Stimulated activated CD8-positive, alpha-beta memory T cell treated with anti-CD3 and anti-CD28 coated beads, Interleukin-15, amount 100 ng/mL, for 48 hours (primary cell): Measurements from ENCODE around the gene MYO10.

Experiments
- DNase-seq, 2 donors: peaks; one replicate each; pipeline ENCODE4 v3.0.0-alpha.2; 2020; ENCODE audit warnings: low read depth in 2 of 2

Gene MYO10

DNA sequence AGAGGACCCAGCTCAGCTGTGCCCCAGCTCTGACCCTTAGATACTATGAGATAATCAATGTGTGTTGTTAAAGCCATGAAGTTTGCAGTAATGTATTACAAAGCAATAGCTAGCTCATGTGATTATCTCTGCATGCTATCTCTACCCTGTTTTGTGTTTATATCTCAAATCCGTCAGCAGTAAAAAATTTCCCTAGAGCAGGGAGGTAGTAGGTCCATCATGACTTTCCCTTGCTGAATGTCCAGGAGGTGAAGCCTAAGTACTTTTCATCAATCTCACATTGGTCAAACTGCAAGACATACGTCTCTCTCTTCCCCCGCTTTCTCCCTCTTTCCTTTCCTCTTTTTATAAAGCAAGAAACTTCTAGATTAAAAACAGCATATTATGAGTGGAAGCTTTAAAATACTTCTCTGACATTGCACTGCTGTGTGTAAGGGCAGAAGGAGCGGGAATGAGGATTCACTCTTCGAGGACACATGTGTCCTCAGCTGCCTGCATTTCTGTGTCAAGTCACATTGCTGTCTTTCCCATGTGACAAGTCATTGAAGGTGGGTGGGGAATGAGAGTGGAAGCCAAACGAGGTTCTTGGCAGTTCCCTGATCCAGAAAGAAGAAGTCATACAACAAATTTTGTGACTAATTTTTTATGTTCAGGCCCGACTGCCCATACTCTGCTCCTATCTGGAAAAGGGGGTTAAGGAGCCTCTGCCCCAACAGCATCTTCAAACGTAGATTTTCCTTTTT, 226.2 kb downstream of the MYO10 start:
- no peak for DNase-seq

DNA sequence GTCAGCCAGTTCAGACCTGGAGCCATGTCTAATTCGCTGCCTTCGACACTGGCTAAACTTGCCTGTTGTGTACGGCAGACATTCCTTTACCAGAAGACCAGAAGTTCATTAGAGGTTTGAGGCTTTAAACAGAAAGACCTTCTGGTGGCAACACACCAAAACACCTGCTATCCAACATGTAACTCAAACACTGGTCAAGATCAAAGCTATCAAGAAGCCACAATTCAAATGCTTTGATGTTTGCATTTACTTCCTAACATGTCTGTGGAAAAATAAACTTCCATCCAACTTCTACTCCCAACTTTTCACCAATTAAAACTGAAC, 228.3 kb downstream of the MYO10 start:
- no peak for DNase-seq

DNA sequence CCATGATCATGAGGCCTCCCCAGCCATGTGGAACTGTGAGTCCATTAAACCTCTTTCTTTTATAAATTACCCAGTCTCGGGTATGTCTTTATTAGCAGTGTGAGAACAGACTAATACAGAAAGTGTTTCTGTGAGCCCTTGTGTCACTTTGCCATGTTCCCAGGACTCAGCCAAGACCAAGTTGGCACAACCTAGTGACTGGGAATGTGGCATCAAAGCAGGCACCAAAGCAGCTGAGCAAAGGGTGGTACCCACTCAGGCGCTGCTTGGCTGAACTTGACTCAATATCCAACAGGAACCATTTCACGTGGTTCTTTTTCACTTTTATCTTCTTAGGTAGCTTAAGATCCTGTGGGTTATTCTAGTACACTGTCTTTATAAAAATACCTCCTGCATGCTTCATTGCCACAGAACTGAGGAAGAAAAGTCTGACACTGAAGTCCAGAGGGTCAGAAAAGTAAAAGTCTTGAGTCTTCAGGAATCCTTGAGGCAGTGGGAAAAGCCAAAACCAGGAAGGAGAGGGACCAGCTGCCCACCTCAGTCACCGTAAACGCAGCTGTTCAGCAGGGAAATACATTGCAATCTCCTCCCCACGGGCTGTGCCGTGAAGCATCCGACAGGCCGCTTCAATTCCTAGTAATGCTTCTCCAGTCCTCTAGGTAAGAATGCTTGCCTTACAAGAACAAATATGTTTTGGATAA, 228.8 kb downstream of the MYO10 start:
- no peak for DNase-seq

DNA sequence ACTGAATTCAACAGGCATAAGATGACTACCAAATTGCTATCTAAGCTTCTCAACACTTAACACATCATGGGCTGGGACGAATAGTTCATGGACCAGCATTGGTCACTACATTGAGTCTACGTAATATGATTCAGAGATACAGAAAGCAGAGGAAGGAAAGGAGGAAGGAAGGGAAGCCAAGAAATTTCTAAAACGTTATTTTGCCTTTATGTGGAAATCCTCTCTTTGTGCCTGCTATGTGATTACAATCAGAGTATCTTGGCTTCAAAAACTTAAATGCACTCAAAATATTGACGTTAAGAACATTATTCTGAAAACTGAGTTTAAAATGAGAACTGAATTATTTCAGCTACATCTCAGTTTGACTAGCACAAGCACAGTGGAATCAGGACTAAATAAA, 231.1 kb downstream of the MYO10 start:
- no peak for DNase-seq

DNA sequence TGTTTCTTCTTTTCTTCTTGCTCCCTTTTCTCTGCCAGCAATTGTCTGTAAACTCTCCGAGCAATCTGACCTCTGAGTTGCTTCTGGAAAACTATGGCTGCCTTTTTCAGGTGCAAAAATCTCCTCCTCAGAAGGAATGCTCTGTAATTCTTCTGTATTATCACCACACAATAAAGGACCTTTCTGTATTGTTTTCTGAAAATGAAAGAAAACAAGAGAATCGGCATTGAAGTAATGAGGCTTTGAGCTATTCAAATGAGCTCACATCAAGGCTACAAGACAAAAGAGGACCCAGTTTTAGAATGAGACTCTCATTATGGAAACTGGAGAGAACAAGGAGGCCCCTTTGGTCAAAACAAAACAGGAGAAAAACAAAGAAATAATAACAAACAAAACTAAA, 233.1 kb downstream of the MYO10 start:
- DNase-seq, result no peak

DNA sequence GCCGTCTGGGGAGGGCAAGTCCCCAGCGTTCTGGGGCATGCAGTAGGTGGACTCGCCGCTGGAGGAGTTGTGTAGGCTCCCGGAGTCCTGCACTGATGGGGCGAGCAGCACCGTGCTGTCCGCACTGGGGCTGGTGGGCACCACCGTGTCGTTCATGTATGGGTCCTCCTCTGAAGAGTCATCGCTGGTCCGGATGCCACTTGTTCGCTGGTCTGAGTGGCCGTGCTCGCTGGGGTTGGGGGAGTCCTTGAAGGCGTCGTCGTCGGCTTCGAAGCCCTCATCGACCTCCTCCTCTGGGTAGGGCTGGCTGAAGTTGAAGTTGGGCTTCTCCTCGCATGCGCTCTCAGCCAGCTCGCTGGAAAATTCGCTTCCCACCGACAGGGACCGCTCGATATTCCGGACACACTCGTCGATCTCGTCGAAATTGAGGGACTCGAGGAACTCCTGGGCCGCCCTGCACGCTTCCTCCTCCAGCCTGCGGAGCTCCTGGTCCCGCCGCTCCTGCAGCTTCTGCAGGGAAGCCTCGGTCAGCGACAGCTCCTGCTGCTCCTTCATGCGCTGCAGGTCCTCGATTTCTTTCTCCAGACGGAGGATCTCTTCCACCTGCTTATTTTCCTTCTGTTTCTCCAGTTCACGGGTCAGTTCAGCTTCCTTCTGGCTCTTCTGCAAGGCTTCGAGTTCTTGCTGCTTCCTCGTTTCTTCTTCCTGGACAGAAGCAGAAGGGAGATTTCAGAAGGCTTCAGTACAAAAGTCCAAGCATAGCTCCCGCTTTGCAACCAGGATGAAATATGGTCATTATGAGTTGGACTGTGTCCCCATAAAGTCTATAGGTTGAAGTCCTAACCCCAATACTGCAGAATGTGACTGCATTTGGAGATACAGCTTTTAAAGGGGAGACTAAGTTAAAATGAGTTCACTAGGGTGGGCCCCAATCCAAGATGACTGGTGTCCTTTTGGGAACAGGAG, 234.7 kb downstream of the MYO10 start:
- DNase-seq, result no peak

DNA sequence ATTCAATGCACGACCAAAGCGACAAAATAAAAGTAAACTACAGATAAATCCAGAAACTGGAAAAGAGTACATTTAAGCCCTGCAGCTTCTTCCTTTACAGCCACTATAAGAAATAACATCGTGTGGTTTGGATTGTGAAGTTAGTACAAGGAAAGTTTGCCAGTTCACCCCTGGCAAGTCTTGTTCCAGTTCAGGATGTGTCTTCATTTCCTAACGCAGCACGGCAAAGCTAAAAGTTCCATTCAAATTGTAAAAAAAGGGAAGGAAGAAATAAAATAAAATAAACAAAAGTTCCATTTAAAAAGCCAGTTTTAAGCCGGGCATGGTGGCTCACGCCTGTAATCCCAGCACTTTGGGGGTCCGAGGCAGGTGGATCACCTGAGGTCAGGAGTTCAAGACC, 236.0 kb downstream of the MYO10 start:
- DNase-seq, result no peak

DNA sequence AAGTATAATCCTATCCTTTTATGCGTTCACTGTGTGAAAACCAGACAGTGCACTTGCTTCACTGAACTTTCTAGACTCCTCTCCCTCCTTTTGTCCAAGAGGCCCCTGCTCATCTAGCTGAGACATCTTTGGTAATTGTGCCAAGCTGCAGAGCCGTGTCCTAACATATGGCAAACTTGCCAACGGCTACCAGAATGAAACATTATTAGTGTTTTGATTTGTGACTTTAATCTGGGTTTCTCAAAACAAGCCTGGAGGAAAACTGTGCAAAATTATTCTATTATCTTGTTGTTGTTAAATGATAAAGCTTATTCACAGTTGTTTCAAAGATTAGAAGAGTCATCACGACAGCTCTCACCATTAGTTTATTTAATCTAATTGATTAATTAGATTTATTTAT, 240.3 kb downstream of the MYO10 start:
- DNase-seq, result no peak

DNA sequence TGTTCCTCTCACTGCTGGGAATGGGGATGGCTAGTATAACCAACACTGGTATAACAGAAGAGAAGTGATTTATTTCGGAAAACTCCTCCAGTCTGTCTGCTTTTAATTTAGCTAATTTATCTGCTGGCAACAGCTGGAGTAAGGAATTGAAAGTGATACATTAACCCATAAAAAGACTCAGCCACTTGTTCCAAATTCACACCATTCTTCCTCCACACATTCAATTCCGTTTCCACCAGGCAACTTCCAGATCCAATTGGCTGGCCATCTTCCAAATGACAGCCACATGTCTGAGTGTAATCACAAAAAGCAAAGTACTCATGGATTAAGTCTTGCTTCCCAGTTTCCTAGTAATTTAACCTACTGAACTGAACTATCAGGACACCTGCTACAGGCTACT, 242.2 kb downstream of the MYO10 start:
- no peak for DNase-seq

DNA sequence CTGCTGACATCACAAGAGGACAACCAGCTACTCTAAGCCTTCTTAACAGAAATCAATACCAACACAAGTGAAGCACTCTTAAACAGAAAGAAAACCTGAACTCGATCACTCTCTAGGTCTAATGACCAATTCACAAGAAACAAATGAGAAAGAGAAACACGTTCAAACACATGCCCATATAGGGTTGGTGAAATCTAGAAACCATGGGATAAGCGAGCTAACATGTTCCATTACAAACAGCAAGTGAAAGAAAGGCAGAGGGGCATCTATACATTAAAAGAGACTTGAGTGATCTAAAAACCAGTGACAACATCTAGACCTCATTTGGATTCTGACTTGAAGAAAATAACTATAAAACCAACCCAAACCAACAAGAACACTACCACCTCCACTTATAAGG, 244.4 kb downstream of the MYO10 start:
- DNase-seq, result no peak

DNA sequence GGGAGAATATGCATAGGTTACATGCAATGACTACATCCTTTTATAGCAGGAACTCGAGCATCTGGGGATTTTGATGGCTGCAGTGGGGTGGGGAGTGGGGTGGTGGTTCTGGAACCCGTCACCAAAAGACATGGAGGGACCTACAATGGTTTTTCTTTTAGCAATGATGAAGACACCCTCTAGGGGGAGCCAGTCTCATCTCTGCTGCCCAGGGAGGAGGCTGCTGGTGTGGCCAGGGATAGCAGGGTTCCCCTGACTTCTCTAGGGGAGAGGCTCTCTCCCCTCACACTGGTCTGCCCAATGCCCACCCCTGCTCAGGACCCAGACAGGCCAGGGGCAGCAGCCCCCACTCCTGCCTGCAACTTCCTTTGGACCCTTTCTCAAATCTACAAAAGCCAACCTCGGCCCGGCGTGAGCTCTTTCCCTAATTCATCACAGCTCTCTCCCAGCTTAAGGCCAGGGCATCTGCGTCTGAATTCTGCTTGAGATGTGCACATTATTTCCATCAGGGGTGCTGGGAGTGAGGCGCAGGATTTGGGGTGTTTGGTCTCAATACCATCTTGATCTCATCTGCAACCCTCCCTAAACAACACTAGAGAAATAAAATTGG, 245.7 kb downstream of the MYO10 start:
- DNase-seq, result no peak

DNA sequence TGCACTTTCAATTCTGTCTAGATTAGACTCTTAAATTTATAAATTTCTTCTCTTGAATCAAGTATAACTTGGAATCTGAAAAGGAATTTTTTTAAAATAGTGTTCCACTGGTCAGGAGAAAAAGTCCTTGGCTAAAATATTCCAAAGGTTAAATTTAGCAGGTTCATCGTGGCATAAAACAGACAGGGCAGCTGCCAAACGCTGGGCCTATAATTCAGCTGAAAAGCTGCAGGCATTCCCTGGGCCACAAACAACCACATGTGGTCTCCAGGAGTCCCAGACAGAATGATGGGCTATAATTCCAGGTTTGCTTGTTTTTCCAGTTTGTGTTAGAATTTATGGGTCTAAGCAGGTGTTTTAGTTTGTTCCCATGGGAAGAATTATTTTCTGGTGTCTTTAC, 248.2 kb downstream of the MYO10 start:
- no peak for DNase-seq

DNA sequence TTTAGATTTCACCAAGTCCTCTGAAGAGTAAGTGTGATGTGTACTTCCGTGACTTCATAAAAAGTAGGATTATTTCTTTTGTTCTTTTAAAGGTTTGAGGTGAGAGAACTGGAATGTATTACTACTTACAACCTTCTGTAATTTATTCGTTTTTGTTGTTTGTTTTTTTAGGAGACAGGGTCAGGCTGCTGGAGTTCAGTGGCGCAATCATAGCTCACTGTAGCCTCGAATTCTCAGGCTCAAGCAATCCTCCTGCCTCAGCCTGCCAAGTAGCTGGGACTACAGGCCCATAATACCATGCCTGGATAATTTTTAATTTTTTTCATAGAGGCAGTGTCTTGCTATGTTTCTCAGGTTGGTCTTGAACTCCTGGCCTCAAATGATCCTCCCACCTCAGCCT, 251.0 kb downstream of the MYO10 start:
- no peak for DNase-seq

DNA sequence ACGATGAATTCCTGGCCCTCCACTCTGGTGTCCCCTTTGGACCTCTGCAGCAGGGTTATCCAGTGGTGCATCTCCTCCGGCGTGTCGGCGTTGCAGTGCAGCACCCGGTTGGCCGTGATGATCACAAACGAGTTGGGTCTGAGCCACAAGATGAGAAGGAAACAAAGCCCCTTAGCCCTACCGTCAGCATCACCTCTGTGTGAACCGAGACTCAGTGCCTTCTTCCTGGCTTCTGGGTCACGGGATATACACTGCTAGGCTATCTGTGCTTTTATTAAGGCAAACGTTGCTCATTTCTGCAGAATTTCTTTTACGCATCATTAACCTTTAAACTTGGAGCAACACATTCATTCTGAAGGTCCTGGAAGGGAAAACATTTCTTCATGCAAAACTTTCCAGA, 254.2 kb downstream of the MYO10 start:
- no peak for DNase-seq

DNA sequence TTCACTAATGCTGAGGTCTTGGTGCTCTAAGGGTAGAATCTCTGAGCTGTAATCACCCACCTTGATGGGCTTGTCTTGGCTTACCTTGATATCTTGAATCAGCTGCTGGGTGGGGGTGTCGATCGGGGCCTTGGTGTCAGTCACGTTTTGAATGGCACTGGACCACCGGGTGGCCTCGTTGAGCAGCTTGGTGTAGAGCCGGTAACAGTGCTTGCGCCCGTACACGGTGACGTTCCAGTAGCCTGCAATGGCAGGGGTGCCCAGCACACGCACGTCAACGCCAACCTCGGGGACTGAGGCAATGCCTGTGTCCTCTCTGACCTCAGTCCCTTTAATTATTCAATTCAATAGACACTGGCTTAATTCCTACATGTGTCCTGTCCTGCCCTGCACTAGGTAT, 256.2 kb downstream of the MYO10 start:
- DNase-seq, result no peak

DNA sequence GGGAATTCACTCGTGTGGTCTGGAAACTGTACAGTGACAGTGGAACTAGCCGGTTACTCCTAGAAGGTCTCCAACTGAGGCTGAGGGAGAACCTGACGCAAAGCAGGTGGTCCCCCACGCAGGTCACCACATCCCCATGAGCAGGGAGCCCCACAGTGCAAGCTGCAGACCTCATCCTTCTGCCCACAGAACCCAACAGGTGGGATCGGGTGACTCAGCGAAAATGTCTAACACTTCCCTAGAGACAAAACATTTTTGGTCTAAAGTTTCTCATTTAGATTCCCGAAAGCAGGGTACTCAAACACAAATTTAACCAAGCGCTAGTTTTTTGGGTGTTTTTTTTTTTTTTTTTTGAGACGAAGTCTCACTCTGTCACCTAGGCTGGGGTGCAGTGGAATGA, 256.9 kb downstream of the MYO10 start:
- DNase-seq, result no peak

DNA sequence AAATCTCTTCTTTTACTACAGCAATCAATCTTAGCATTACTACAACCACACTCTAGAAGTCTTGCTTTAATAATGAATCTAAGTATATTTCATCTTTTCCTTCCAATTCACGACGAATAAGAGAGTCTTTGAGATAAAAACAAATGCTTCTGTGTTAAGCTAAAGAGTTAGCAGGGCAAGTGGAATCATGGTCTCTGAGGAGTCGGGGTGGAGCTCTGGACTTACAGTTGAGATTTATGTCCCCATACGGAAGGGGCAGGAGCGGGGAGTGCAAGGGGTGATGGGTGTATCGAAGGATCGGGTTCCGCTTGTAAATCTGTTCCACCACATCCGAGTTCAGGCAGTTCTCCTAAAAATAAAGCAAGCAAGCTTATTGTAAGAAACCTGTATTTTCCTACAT, 260.3 kb downstream of the MYO10 start:
- DNase-seq, result no peak

DNA sequence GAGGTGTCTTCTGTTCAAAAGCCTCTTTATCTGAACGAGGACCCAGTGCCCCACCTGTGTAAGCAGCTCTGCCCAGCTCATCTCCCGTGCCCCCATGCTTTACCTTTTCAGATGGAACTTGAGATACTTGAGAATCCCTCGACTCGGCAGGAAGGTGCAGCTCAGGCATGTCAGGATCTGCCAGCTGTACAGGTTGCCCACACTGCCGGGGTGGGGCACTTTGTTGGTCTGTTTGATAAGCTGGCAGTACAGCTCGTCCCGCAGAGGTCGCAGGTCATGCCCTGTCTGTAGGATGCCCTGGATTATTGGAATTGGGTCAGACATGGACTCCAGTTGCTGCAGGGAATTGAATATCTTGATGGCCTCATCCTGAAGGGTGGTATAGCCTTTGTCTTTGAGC, 261.3 kb downstream of the MYO10 start:
- no peak for DNase-seq

DNA sequence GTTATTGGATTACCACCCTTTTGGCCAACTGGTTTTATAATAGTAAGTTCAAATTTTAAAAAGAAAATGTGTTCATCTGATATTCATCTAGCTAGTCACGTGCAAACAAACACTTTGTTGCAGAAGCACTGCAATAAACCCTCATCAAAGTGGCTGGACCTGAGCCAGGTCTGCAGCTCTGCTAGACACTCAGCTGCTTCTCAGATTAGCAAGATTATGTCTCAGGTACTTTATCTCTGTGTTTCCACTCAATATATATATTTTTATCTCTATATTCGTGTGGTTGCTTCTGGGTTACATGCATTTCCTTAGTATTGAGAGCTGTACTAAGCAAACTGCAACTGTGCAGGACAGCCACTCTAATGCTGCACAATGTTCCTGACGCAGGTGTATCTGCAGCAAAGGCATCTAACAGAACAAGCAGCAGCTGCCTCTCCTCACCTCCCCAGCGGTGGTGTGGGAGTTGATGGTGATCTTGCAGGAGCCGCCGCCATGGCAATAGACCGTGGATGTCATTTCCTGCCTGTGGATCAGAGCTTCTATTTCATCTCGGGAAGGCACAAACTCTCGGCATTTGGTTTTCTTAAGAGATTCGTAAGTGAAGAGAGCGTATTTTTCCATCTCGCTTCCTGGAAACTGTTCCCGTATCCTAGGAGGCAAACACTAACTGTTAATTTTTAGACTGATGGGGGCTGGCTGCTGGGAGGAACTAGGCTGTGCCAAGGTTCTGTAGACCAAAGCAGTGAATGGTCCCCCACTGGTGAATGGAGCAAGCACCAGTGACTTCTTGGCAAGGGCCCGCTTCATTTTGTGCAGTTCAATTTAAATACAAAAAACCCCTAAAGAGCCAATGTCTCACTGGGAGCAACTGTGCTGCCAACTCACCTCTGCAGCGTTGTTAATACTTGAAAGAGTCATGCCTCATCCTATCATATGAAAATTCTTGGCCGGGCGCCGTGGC, 262.6 kb downstream of the MYO10 start:
- DNase-seq, result no peak

DNA sequence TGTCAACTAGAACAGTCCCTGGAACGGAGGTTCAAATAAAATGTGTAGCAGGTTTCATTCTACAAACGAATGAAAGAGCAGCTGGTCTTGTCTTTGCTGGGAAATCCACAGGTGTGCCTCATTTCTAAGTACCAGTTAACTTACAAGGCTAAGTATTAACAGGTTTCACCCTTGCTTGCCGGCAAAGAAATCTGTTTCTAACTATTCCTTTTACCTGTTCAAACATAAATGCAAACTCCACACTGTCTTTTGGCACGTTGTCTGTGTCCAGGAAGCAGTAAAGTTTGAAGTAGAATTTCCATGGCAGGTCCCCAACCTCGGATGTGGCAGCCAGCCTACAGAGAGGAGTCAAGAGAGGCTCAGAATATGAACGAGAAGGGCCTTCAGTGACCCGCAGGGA, 264.9 kb downstream of the MYO10 start:
- no peak for DNase-seq

DNA sequence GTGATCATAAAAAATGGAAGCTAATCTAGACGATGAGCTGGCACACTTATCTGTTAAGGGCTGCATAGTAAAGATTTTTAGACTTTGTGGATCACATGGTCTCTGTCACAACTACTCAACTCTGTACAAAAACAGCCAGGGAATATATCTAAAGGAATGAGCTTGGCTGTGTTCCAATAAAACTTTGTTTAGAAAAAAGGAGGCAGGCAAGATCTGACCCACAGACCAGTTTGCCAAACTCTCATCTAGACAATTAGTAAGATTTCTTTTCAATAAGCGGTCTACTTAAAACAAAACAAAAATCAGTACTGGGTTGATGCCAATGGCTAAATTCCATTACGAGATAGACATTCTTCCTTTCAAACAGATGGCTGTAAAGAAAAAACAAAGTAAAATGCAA, 266.3 kb downstream of the MYO10 start:
- DNase-seq, result no peak
